CD4-positive, alpha-beta T cell treated with Interleukin-21 for 1 hour (primary cell): ENCODE results near the gene SLC29A3.
"Not testable (repeated sequence)": the region's sequence is repeated elsewhere in the genome, so short reads cannot be mapped to it uniquely, and the experiment has no call there.

ENCODE experiments used
- DNase-seq: peaks from one replicate; pipeline ENCODE4 v3.0.0-alpha.2; 2020

The SLC29A3 gene

GRCh38 chr10:71284544-71285179, 34.4 kb upstream of the SLC29A3 start:
- DNase-seq, result no peak

GRCh38 chr10:71285180-71285545, 33.9 kb upstream of the SLC29A3 start:
- DNase-seq, result no peak

DNA sequence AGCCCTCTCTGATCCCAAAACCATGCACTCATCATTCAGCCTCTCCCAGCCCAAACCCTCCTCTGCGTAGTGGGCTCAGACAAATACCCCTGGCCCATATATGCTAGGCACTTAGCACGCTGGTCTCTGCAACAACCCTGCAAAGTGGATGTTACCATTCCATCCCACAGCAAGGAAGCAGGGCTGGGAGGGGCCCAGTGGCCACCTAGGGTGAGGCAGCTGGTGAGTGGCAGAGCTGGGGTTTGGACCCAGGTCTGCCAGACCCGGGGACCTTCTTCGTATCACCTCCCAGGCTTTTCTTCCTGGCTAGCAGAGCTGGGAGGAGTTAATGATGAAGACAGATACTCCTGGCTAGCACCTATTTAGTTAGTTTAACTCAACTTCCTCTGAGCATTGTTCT, 33.1 kb upstream of the SLC29A3 start:
- DNase-seq, result no peak

DNA sequence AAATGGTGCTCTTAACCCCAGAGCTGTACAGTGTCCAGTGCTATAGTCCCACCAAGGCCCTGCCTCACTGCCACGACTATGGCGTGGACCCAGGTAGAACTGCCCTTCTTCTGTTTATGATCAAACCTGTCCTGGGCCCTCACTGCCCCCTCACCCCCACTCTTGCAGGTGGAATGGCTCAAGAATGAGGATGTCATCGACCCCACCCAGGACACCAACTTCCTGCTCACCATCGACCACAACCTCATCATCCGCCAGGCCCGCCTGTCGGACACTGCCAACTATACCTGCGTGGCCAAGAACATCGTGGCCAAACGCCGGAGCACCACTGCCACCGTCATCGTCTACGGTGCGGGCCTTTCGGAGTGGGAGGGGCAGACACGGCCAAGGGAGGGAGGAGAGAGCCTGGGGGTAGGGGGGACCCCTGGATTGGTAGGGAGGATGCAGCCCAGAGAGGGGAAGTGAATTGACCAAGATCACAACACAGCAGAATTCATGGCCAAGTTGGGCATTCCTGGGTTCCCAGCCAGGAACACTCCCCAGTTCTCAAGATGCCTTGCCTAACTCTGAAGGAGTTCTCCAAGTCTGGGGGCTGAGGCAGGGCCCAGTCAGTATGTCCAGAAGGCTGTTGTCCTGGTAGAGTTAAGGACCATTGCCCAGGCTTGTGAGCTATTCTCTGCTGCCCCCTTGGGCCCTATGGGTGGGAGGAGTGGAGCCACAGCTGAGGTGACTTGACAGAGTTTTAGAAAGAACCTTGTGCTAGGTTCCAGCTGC, 32.4 kb upstream of the SLC29A3 start:
- no peak for DNase-seq

- DNase-seq, result no peak
Measured at GRCh38 chr10:71287456-71287855, 31.6 kb upstream of the SLC29A3 start.

GRCh38 chr10:71288461-71288860, 30.6 kb upstream of the SLC29A3 start:
- DNase-seq, result no peak

DNA sequence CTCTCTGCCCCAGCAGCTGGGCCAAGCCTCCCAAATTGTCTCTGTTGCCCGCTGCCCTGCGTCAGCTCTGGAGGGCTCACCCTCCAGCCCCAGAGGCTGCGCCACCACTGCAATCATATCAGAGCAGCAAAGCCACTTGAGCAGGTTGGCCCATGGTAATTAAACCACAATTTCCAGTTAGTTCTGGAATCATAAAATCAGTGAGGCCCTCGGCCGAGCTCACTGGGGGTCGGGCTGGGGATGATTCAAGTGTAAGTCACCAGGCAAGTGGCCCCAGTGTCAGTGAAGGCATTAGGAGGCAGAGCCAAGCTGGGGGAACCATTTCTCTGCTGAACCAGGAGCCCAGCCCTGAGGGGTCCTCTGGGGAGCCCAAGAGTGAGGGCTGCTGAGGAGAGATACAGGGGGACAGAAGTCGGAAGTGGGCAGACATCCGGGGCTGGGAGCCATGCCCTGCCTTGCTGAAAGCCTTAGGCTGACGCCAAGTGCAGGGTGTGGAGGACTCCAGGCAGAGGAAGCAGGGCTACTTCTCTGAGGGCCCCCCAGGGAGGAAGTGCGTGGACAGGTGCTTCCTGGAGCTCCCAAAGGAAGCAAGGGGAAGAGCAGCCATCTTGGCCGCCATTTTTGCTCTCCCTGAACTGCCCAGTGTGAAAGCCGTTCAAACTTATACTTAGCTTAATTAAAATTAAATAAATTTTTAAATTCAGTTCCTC, 29.5 kb upstream of the SLC29A3 start:
- no peak for DNase-seq

GRCh38 chr10:71290331-71290730, 28.7 kb upstream of the SLC29A3 start:
- DNase-seq, result no peak

GRCh38 chr10:71290806-71291527, 28.1 kb upstream of the SLC29A3 start:
- DNase-seq, result no peak

GRCh38 chr10:71291528-71291900, 27.5 kb upstream of the SLC29A3 start:
- DNase-seq, result no peak

- no peak for DNase-seq
Measured at GRCh38 chr10:71292624-71293445, 26.2 kb upstream of the SLC29A3 start.

- DNase-seq, result no peak
Measured at GRCh38 chr10:71293446-71294084, 25.5 kb upstream of the SLC29A3 start.

- no peak for DNase-seq
Measured at GRCh38 chr10:71294091-71294561, 24.9 kb upstream of the SLC29A3 start.

- DNase-seq, result no peak
Measured at GRCh38 chr10:71294856-71295255, 24.2 kb upstream of the SLC29A3 start.

DNA sequence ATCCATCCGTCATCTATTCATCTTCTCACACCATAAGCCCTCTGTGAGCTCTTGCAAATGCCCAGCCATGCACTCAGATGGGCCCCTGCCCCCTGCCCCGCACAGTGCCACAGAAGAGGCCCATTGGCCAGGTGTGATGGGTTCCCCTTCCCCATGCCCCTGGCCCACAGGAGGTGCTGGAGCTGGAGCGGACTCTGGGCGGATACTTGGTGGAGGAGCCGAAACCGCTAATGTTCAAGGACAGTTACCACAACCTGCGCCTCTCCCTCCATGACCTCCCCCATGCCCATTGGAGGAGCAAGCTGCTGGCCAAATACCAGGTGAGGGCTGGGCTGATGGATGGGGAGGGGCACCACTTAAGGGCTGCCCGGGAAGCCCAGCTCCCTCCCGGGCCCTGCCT, 23.4 kb upstream of the SLC29A3 start:
- DNase-seq, result no peak

- DNase-seq, result no peak
Measured at GRCh38 chr10:71296086-71296485, 23.0 kb upstream of the SLC29A3 start.

GRCh38 chr10:71296811-71297210, 22.2 kb upstream of the SLC29A3 start:
- not testable (repeated sequence) for DNase-seq

DNA sequence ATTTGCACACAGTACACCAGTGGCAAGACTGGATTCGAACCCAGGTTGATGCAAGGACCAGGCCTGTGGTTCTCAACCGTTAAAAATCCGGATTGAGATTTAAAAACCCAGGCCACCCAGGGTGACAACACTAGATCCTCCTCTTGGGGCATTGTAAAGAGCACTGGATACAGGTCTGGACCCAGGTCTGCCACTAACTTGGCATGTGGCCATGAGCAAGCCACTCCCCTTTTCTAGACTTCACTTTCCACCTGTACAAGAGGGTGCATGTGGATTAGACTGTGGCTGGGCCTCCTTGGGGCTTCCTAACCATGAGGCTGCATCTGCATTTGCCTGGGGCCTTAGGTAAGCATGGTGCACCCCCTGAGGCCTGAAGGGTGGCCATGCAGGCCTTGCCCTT, 21.7 kb upstream of the SLC29A3 start:
- no peak for DNase-seq

GRCh38 chr10:71299071-71299785, 19.8 kb upstream of the SLC29A3 start:
- no peak for DNase-seq

DNA sequence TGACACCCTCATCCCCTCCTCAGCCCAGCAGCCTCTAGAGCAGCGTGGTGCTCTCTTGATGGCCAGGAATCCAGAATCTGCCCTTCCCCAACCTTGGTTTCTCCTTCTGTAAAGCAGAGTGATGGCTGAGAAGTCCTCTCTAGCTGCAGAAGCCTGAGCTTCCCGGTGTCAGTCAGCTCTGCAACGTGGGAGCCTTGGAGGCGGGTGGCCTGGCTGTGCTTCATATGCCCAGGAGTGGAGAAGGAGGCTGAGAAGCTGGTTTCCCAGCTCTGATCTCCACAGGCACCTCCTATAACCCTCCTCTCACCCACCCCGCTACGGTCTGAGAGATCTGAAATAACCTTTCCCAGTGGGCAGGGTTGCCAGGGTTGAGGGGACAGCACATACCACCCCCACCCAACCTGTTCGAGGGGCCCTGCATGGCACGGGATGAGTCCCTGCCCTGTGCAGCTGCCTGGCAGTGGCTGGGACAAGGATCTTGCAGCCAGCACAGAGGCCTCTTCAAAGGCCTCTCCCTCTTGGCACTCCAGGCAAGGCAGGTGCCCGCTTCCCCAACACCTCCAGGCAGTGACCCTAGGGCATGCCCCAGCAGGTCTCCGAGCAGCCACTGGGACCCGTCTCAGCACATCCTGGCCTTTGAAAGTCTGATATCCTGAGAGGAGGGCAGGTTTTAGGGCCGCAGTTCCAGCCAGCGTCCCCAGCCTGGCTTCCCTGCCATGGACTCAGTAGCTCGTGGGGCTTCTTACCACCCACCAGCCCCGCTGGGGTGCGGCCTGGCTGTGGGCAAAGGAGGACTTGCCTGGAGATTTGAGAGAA, 18.3 kb upstream of the SLC29A3 start:
- DNase-seq, result no peak
